ENCODE results near the gene WARS2.
A peak's percentile ranks its signal among the peaks of the same experiment; 100 is the strongest.

Gene WARS2

DNA sequence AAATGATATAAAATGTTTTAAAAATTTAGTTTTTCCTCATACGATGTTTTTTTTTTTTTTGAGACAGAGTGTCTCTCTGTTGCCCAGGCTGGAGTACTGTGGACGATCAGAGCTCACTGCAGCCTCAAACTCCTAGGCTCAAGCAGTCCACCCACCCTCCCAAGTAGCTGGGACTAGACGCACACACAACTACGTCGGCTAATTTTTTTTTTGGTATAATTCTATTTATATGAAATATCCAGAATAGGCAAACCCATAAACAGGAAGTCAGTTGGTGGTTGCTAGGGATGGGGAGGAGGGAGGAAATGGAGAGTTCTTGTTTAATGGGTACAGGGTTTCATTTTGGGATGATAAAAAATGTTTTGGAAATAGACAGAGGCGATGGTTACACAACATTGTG is 56.5 kb downstream of the WARS2 start:
- FAIRE-seq (no peak), DNase-seq (ENCODE audit: insufficient read length, low spot score) (no peak)
- no peak for TF ChIP-seq POLR2A (IDR thresholded peaks at IDR 0.05; ENCODE audit: low read depth, low read length)

DNA sequence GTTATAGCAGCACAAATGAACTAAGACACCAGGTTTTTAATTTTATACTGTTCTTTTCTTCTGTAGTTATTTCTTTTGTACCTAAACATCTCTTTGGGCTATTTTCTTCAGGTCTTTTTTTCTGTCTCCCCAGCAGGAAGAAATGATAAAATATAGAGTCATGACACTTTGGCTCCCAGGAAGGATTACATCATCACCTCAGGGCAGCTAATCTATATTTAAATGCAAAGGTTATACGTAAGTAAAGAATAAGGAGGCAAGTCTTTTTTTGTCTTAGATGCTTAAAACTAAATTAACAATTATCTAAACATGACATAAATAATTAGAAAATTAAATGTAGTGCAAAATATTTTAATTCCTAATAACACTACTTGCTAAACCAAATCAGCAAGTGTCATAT is 57.0 kb downstream of the WARS2 start:
- TF ChIP-seq POLR2A (IDR thresholded peaks at IDR 0.05; ENCODE audit: low read depth, low read length): no peak
- FAIRE-seq (no peak), DNase-seq (ENCODE audit: insufficient read length, low spot score) (no peak)

GRCh38 chr1:119081700-119082099 is 58.8 kb downstream of the WARS2 start:
- TF ChIP-seq POLR2A (IDR thresholded peaks at IDR 0.05; ENCODE audit: low read depth, low read length): no peak
- DNase-seq (ENCODE audit: insufficient read length, low spot score): no peak
- FAIRE-seq: no peak

DNA sequence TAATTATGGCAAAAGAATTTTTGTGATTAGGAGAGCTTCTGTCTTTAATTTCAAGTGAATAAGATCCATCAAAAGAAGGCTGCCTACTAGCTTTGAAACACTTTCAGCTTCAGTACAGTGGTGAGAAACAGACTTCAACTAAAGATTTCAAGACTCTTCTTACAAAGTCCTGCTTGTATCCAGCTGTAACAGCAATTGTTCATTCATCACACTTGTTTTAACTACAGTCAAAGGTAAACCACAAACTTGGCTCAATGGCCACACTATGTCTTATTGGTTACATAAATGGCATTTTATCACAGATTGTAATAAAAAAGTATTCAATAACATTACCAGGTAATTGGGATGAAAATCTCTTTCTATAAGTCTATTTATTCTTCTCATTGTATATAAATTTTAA is 59.2 kb downstream of the WARS2 start:
- peak; percentile 60 for FAIRE-seq
- no peak for DNase-seq (ENCODE audit: insufficient read length, low spot score)
- TF ChIP-seq POLR2A (IDR thresholded peaks at IDR 0.05; ENCODE audit: low read depth, low read length): no peak

DNA sequence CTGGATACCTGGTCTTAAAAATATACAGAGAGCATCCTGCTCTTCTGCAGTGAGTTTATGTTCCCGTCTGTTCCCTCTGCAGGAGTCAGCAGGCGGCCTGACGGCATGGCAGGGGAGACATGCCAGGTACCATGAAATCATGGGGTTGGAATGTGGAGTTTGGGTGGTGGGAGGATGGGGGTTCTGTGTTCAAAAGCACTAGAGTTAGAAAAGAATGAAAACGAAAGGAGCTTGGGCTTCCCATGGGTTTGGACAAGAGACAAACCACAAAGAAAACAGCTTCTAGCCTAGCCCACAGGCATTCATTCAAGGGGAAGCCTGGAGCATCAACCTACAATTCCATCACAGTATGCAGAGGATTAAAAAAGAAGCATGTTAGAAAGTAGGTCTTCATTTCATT is 59.9 kb downstream of the WARS2 start:
- FAIRE-seq: peak; percentile 99
- DNase-seq (ENCODE audit: insufficient read length, low spot score): peak; percentile 33
- no peak for TF ChIP-seq POLR2A (IDR thresholded peaks at IDR 0.05; ENCODE audit: low read depth, low read length)

- DNase-seq (ENCODE audit: insufficient read length, low spot score) (no peak), FAIRE-seq (no peak)
Measured at GRCh38 chr1:119079881-119080280, 60.6 kb downstream of the WARS2 start.

DNA sequence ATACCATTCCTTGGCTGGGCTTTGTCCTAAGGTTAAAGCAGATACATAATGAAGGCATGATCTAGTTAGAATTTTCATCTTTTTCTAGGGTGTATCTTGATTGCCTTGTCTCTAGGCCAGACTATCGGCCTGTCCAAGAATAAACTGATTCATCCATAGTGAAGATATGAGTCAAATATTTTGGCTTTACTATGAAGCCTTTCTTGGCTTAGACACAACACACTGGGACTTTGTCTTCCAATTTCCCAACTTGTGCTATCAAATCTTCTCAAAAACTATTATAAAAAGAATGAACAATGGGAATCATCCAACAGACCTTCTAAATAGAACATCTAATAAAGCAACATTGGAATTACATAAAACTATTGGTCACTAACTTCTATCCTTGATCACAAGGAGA is 64.8 kb downstream of the WARS2 start:
- FAIRE-seq (peak; percentile 82), DNase-seq (ENCODE audit: insufficient read length, low spot score) (peak; percentile 14)
- no peak for TF ChIP-seq POLR2A (IDR thresholded peaks at IDR 0.05; ENCODE audit: low read depth, low read length)

More at GRCh38 chr1:119079881-119080280, 60.6 kb downstream of the WARS2 start:
- no peak for TF ChIP-seq POLR2A (IDR thresholded peaks at IDR 0.05; ENCODE audit: low read depth, low read length)

GRCh38 chr1:119071321-119071720 is 69.1 kb downstream of the WARS2 start:
- no peak for DNase-seq (ENCODE audit: insufficient read length, low spot score)
- FAIRE-seq: no peak
- no peak for TF ChIP-seq POLR2A (IDR thresholded peaks at IDR 0.05; ENCODE audit: low read depth, low read length)

- TF ChIP-seq POLR2A (IDR thresholded peaks at IDR 0.05; ENCODE audit: low read depth, low read length): no peak
- FAIRE-seq (no peak), DNase-seq (ENCODE audit: insufficient read length, low spot score) (no peak)
Measured at GRCh38 chr1:119069682-119070081, 70.8 kb downstream of the WARS2 start.

GRCh38 chr1:119068427-119068826 is 72.0 kb downstream of the WARS2 start:
- DNase-seq (ENCODE audit: insufficient read length, low spot score) (no peak), FAIRE-seq (no peak)
- TF ChIP-seq POLR2A (IDR thresholded peaks at IDR 0.05; ENCODE audit: low read depth, low read length): no peak

GRCh38 chr1:119061700-119062099 is 78.8 kb downstream of the WARS2 start:
- DNase-seq (ENCODE audit: insufficient read length, low spot score): no peak
- TF ChIP-seq POLR2A (IDR thresholded peaks at IDR 0.05; ENCODE audit: low read depth, low read length): no peak
- no peak for FAIRE-seq

DNA sequence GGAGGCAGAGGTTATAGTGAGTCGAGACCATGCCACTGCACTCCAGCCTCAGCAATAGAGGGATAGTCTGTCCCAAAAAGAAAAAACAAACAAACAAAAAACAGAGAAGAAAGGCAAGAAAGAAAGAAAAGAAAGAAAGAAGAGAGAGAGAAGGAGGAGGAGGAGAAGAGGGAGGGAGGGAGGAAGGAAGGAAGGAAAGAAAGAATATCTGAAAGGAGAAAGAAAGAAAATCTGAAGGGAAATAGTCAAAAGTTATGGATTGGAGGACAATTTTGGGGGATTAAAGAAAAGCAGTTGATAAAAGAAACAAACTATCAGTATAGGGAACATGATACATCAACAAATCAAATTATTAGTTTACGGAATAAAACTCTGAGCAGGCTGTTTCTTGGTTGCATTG is 84.9 kb downstream of the WARS2 start:
- no peak for TF ChIP-seq POLR2A (IDR thresholded peaks at IDR 0.05; ENCODE audit: low read depth, low read length)
- DNase-seq (ENCODE audit: insufficient read length, low spot score) (no peak), FAIRE-seq (no peak)

GRCh38 chr1:119053917-119054316 is 86.5 kb downstream of the WARS2 start:
- DNase-seq (ENCODE audit: insufficient read length, low spot score) (no peak), FAIRE-seq (no peak)
- no peak for TF ChIP-seq POLR2A (IDR thresholded peaks at IDR 0.05; ENCODE audit: low read depth, low read length)

DNA sequence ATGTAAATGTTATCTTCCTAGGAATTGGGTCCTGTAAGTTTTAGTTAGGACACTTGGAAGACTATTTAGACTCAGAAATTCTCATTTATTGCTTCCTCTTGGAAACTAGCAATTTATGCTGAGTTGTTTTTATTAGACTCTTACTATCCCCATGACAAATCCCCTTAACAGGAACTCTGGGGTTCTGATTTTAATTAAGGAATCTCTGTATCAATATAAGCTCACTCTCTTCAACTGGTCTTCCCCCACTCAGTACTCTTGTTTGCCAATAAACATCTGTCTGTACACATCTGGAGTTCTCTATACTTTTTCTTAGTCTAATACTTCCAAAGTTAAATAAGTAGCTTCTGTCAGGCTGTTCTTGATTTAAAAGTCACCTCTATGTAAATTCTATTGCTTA is 88.2 kb downstream of the WARS2 start:
- TF ChIP-seq POLR2A (IDR thresholded peaks at IDR 0.05; ENCODE audit: low read depth, low read length): no peak
- FAIRE-seq (no peak), DNase-seq (ENCODE audit: insufficient read length, low spot score) (no peak)

GRCh38 chr1:119048624-119049404 is 91.6 kb downstream of the WARS2 start:
- FAIRE-seq (no peak), DNase-seq (ENCODE audit: insufficient read length, low spot score) (no peak)
- no peak for TF ChIP-seq POLR2A (IDR thresholded peaks at IDR 0.05; ENCODE audit: low read depth, low read length)
